ENCODE results near the gene AMOTL1. TPM values are rescaled to one million over a fixed set of nuclear protein-coding genes. Genes with fewer than 3 reads are reported as not detected.

Gene AMOTL1
- total RNA-seq, 6 experiments from 2014 or later: 7.4 to 43.8 (median 17.3) TPM

GRCh38 chr11:94730153-94730552, 38.0 kb upstream of the AMOTL1 start:
- Histone ChIP-seq H3K4me1 (no peaks in the 10 kb centered on the region), H3K9me3 (no peaks in the 10 kb centered on the region), H3K36me3 (no peaks in the 10 kb centered on the region), H3K27ac (no peak overlapping the region), H3K4me3 (no peak overlapping the region), H3K27me3 (no peaks in the 10 kb centered on the region)
- peak in 1 of 4 donors; percentile 28 for ATAC-seq
- DNase-seq: no peak
- 89% methylated on average over 1 of the region's 1 CpG for WGBS (ENCODE audit: insufficient coverage, low coverage, low lambda C conversion rate, missing lambda C conversion rate)
- intact Hi-C loops (cut with DNase I): no loop called here
- no peak for TF ChIP-seq CTCF (IDR thresholded peaks at IDR 0.05)
- TF ChIP-seq POLR2A (IDR thresholded peaks at IDR 0.05): no peak

- 50% methylated on average over 2 of the region's 3 CpGs for WGBS (ENCODE audit: insufficient coverage, low coverage, low lambda C conversion rate, missing lambda C conversion rate)
- no peak for DNase-seq
- Histone ChIP-seq H3K4me3 (no peak overlapping the region), H3K27ac (peak overlapping the region in 2 of 3 donors; percentile 19 to 43), H3K27me3 (no peaks in the 10 kb centered on the region), H3K9me3 (no peaks in the 10 kb centered on the region), H3K4me1 (no peaks in the 10 kb centered on the region), H3K36me3 (no peaks in the 10 kb centered on the region)
- ATAC-seq: peak; percentile 39 to 62 (median 60)
- TF ChIP-seq POLR2A (IDR thresholded peaks at IDR 0.05): no peak
- no peak for TF ChIP-seq CTCF (IDR thresholded peaks at IDR 0.05)
- intact Hi-C loops (cut with DNase I): no loop called here
Measured at GRCh38 chr11:94731880-94732601, 36.1 kb upstream of the AMOTL1 start.

GRCh38 chr11:94732617-94733281, 35.4 kb upstream of the AMOTL1 start:
- H3K4me3 ChIP-seq: no peak overlapping the region
- peak; percentile 66 to 79 (median 72) for ATAC-seq
- TF ChIP-seq POLR2A (IDR thresholded peaks at IDR 0.05) (no peak), CTCF (IDR thresholded peaks at IDR 0.05) (no peak)
- 60% methylated on average over 6 of the region's 7 CpGs for WGBS (ENCODE audit: insufficient coverage, low coverage, low lambda C conversion rate, missing lambda C conversion rate)
- H3K36me3 ChIP-seq: no peaks in the 10 kb centered on the region
- H3K4me1 ChIP-seq: no peaks in the 10 kb centered on the region
- H3K9me3 ChIP-seq: no peaks in the 10 kb centered on the region
- H3K27me3 ChIP-seq: no peaks in the 10 kb centered on the region
- H3K27ac ChIP-seq: peak overlapping the region in 2 of 3 donors; percentile 19 to 43
- peak in 1 of 3 donors; percentile 37 for DNase-seq
- intact Hi-C loops (cut with DNase I): no loop called here

- intact Hi-C loops (cut with DNase I): no loop called here
- no peaks in the 10 kb centered on the region for H3K36me3 ChIP-seq
- 76% methylated on average over 2 of the region's 4 CpGs for WGBS (ENCODE audit: insufficient coverage, low coverage, low lambda C conversion rate, missing lambda C conversion rate)
- no peaks in the 10 kb centered on the region for H3K27me3 ChIP-seq
- ATAC-seq (no peak), DNase-seq (no peak)
- no peaks in the 10 kb centered on the region for H3K9me3 ChIP-seq
- no peak for TF ChIP-seq POLR2A (IDR thresholded peaks at IDR 0.05)
- H3K4me3 ChIP-seq: no peak overlapping the region
- H3K4me1 ChIP-seq: no peaks in the 10 kb centered on the region
- no peak overlapping the region for H3K27ac ChIP-seq
Measured at GRCh38 chr11:94734563-94735275, 33.4 kb upstream of the AMOTL1 start.

Measured in right lobe of liver (tissue), 6 donors.